ENCODE data around the gene AHSA1.

AHSA1 gene

DNA sequence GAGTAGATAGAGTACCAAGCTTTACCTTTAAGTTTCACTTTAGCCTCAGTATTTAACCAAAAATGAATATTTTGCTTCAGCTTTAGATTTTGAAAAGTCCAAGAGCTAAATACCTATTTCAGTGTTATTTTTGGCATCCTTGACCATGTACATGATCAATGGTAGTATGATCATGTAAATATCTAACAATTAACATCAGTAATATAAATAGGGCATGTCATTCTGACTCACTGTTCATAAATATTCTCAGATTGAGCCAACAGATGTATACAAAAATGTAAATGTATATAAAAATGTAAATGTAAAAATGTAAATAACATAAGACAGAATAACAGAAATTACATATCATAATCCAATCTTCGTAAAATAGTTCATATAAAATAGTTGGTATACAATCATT, 19.3 kb upstream of the AHSA1 start:
- H3K36me3 ChIP-seq (ENCODE audit: control insufficient read depth, insufficient read depth, low read length): no peaks in the 10 kb centered on the region
- H3K4me3 ChIP-seq (ENCODE audit: low read depth, low read length): no peak overlapping the region
- no peak overlapping the region for H2AFZ ChIP-seq
- H3K9me3 ChIP-seq (ENCODE audit: control insufficient read depth, low read length): no peaks in the 10 kb centered on the region
- H3K27ac ChIP-seq: no peak overlapping the region
- no peaks in the 10 kb centered on the region for H3K4me1 ChIP-seq
- H3K9ac ChIP-seq: no peak overlapping the region
- H3K27me3 ChIP-seq (ENCODE audit: control insufficient read depth, insufficient read depth, low read length): no peaks in the 10 kb centered on the region
- no peaks in the 10 kb centered on the region for H3K79me2 ChIP-seq
- no peak overlapping the region for H3K4me2 ChIP-seq (ENCODE audit: low read length)
- TF ChIP-seq CTCF (IDR thresholded peaks at IDR 0.05): no peak

DNA sequence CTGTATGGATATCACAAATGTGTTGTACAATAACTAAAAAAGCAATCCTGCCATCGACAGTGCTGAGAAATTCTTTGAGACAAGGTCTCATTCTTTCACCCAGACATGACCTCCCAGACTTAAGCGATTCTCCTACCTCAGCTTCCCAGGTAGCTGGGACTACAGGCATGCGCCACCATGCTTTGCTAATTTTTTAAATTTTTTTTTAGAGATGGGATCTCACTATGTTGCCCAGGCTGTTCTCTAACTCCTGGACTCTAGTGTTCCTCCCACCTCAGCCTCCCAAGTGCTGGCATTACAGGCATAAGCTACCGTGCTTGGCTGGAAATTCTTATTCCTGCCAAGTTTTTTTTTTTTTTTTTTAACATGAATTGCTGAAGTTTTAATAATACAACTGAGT, 18.0 kb upstream of the AHSA1 start:
- no peaks in the 10 kb centered on the region for H3K9me3 ChIP-seq (ENCODE audit: control insufficient read depth, low read length)
- no peaks in the 10 kb centered on the region for H3K4me1 ChIP-seq
- no peaks in the 10 kb centered on the region for H3K36me3 ChIP-seq (ENCODE audit: control insufficient read depth, insufficient read depth, low read length)
- H2AFZ ChIP-seq: no peak overlapping the region
- no peak overlapping the region for H3K4me3 ChIP-seq (ENCODE audit: low read depth, low read length)
- no peak overlapping the region for H3K4me2 ChIP-seq (ENCODE audit: low read length)
- H3K27ac ChIP-seq: no peak overlapping the region
- TF ChIP-seq CTCF (IDR thresholded peaks at IDR 0.05): no peak
- no peaks in the 10 kb centered on the region for H3K79me2 ChIP-seq
- no peak overlapping the region for H3K9ac ChIP-seq
- no peaks in the 10 kb centered on the region for H3K27me3 ChIP-seq (ENCODE audit: control insufficient read depth, insufficient read depth, low read length)

DNA sequence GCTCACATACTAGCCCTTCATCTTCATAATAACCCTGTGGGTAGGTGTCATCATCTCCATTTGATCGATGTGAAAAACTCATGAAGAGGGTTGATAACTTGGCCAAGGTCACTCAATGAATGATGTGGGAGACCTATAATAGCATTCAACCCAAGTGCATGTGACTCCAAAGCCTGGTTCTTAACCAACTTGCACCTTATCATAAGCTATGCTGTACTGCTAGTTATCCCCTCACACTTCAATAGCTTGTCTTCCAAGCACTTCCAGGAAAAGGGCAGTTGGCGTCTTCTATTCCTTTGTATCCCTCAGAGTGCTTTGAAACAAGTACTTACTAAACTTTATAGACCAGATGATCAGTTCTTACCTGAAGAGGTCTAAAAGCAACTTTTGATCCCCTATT, 15.7 kb upstream of the AHSA1 start:
- no peak overlapping the region for H3K9ac ChIP-seq
- no peak overlapping the region for H3K4me3 ChIP-seq (ENCODE audit: low read depth, low read length)
- no peaks in the 10 kb centered on the region for H3K79me2 ChIP-seq
- no peak overlapping the region for H2AFZ ChIP-seq
- no peak for TF ChIP-seq CTCF (IDR thresholded peaks at IDR 0.05)
- H3K27me3 ChIP-seq (ENCODE audit: control insufficient read depth, insufficient read depth, low read length): no peaks in the 10 kb centered on the region
- no peak overlapping the region for H3K4me2 ChIP-seq (ENCODE audit: low read length)
- no peaks in the 10 kb centered on the region for H3K36me3 ChIP-seq (ENCODE audit: control insufficient read depth, insufficient read depth, low read length)
- H3K27ac ChIP-seq: no peak overlapping the region
- no peaks in the 10 kb centered on the region for H3K9me3 ChIP-seq (ENCODE audit: control insufficient read depth, low read length)
- H3K4me1 ChIP-seq: no peaks in the 10 kb centered on the region

GRCh38 chr14:77455966-77456640, 1.8 kb upstream of the AHSA1 start:
- no peak for TF ChIP-seq CTCF (IDR thresholded peaks at IDR 0.05)
- Histone ChIP-seq H3K9ac (no peak overlapping the region), H3K27ac (no peak overlapping the region), H3K4me2 (ENCODE audit: low read length) (peak overlapping the region; percentile 51), H3K9me3 (ENCODE audit: control insufficient read depth, low read length) (no peaks in the 10 kb centered on the region), H2AFZ (no peak overlapping the region), H3K4me3 (ENCODE audit: low read depth, low read length) (no peak overlapping the region), H3K4me1 (peaks cover 14% of the 10 kb centered on the region), H3K79me2 (peaks cover 36% of the 10 kb centered on the region), H3K27me3 (ENCODE audit: control insufficient read depth, insufficient read depth, low read length) (no peaks in the 10 kb centered on the region), H3K36me3 (ENCODE audit: control insufficient read depth, insufficient read depth, low read length) (no peaks in the 10 kb centered on the region)

GRCh38 chr14:77457115-77457521, 775 bp upstream of the AHSA1 start:
- H3K36me3 ChIP-seq (ENCODE audit: control insufficient read depth, insufficient read depth, low read length): no peaks in the 10 kb centered on the region
- peak overlapping the region; percentile 99 for H3K4me3 ChIP-seq (ENCODE audit: low read depth, low read length)

More at GRCh38 chr14:77457115-77457521, 775 bp upstream of the AHSA1 start:
- Histone ChIP-seq H3K9ac (peak overlapping the region; percentile 75), H3K79me2 (peaks cover 38% of the 10 kb centered on the region), H3K4me1 (peaks cover 14% of the 10 kb centered on the region), H3K4me2 (ENCODE audit: low read length) (peak overlapping the region; percentile 51), H3K27me3 (ENCODE audit: control insufficient read depth, insufficient read depth, low read length) (no peaks in the 10 kb centered on the region), H2AFZ (peak overlapping the region; percentile 98), H3K9me3 (ENCODE audit: control insufficient read depth, low read length) (no peaks in the 10 kb centered on the region), H3K27ac (peak overlapping the region; percentile 94)
- TF ChIP-seq CTCF (IDR thresholded peaks at IDR 0.05): no peak
